MM.1S (cell line): Measurements from ENCODE around the gene DAZ1.
"Not testable (repeated sequence)": the region's sequence is repeated elsewhere in the genome, so short reads cannot be mapped to it uniquely, and the experiment has no call there.

Source experiments
- CTCF ChIP-seq: fragments of 300-600 bp; sonication (generic); IDR thresholded peaks from 2 replicates; pipeline ENCODE4 v1.5.1; 2016; ENCODE audit warnings: antibody characterized with exemption, low read length, mixed read lengths
- EZH2 ChIP-seq: fragments of 300-600 bp; sonication (generic); optimal IDR thresholded peaks from 2 replicates; pipeline ENCODE3; 2017; ENCODE audit warnings: low read depth, mild to moderate bottlenecking, antibody characterized with exemption, low read length, mixed read lengths

GRCh38 chrY:23209802-23210495, 11.1 kb upstream of the DAZ1 start:
- not testable (repeated sequence) for TF ChIP-seq EZH2, CTCF
